ENCODE measurements around the gene ASB17. TPM values are rescaled to one million over a fixed set of nuclear protein-coding genes. Genes with fewer than 3 reads are reported as not detected.

ASB17 gene
- total RNA-seq, 2 donors from 2014 or later: not detected

- ATAC-seq (no peak), DNase-seq (no peak)
- Histone ChIP-seq H3K4me3 (no peak overlapping the region), H3K27ac (no peak overlapping the region), H3K27me3 (no peaks in the 10 kb centered on the region), H3K36me3 (replicated peaks in 1 of 2; ENCODE audit: insufficient read depth in 1 of 2, low read depth in 2 of 2) (no peaks in the 10 kb centered on the region), H3K4me1 (no peaks in the 10 kb centered on the region), H3K9me3 (no peaks in the 10 kb centered on the region)
- intact Hi-C loops (cut with DNase I): no loop called here
- WGBS, 2 donors: 58 to 68% methylated on average over 2 of the region's 2 CpGs
- TF ChIP-seq POLR2A (IDR thresholded peaks at IDR 0.05): no peak
Measured at GRCh38 chr1:75916834-75917233, 15.4 kb downstream of the ASB17 start.

DNA sequence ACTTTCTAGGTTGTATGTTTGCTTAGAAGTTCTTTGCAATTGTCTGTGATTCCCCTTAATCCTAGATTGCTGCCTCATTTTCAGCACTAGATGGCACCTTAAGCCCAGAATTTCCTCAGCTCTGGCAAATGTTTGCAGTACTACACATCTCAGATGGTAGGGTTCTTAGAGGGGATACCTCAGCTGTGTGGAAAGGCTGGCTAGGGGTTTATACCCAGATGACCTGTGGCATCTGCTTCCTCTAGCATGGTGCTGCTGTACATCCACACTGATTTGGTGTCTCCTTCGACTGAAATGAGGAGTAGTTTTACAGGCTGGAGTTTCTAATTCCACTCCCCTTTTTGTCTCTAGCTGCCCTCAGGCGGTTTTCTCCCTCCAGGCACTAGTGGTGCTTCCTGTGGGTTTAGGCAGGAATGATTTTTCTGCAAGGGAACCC lies 23.5 kb downstream of the ASB17 start:
- 19 to 26% methylated on average over 2 of the region's 2 CpGs for WGBS, 2 donors
- no peaks in the 10 kb centered on the region for H3K36me3 ChIP-seq (replicated peaks in 1 of 2; ENCODE audit: insufficient read depth in 1 of 2, low read depth in 2 of 2)
- DNase-seq: no peak
- no peak for TF ChIP-seq CTCF (IDR thresholded peaks at IDR 0.05)
- TF ChIP-seq POLR2A (IDR thresholded peaks at IDR 0.05): no peak
- no peaks in the 10 kb centered on the region for H3K27me3 ChIP-seq
- no peak overlapping the region for H3K27ac ChIP-seq
- no peaks in the 10 kb centered on the region for H3K4me1 ChIP-seq
- H3K9me3 ChIP-seq: no peaks in the 10 kb centered on the region
- no peak for ATAC-seq
- intact Hi-C loops (cut with DNase I): no loop called here
- no peak overlapping the region for H3K4me3 ChIP-seq

- 18 to 19% methylated on average over 1 of the region's 1 CpG for WGBS, 2 donors
Measured at GRCh38 chr1:75901371-75901770, 30.8 kb downstream of the ASB17 start.

GRCh38 chr1:75884437-75884836 lies 47.8 kb downstream of the ASB17 start:
- no peaks in the 10 kb centered on the region for H3K36me3 ChIP-seq (replicated peaks in 1 of 2; ENCODE audit: insufficient read depth in 1 of 2, low read depth in 2 of 2)
- H3K27ac ChIP-seq: no peak overlapping the region
- H3K4me3 ChIP-seq: no peak overlapping the region
- no peaks in the 10 kb centered on the region for H3K4me1 ChIP-seq
- 80 to 94% methylated on average over 1 of the region's 1 CpG for WGBS, 2 donors
- intact Hi-C loops (cut with DNase I): no loop called here
- TF ChIP-seq POLR2A (IDR thresholded peaks at IDR 0.05) (no peak), CTCF (IDR thresholded peaks at IDR 0.05) (no peak)
- DNase-seq (no peak), ATAC-seq (no peak)
- H3K27me3 ChIP-seq: no peaks in the 10 kb centered on the region
- H3K9me3 ChIP-seq: no peaks in the 10 kb centered on the region

More at GRCh38 chr1:75901371-75901770, 30.8 kb downstream of the ASB17 start:
- H3K27ac ChIP-seq: no peak overlapping the region
- H3K27me3 ChIP-seq: no peaks in the 10 kb centered on the region
- no peaks in the 10 kb centered on the region for H3K4me1 ChIP-seq
- DNase-seq (no peak), ATAC-seq (no peak)
- no peaks in the 10 kb centered on the region for H3K9me3 ChIP-seq
- H3K4me3 ChIP-seq: no peak overlapping the region
- TF ChIP-seq CTCF (IDR thresholded peaks at IDR 0.05) (no peak), POLR2A (IDR thresholded peaks at IDR 0.05) (no peak)
- H3K36me3 ChIP-seq (replicated peaks in 1 of 2; ENCODE audit: insufficient read depth in 1 of 2, low read depth in 2 of 2): no peaks in the 10 kb centered on the region
- intact Hi-C loops (cut with DNase I): no loop called here

GRCh38 chr1:75879985-75880384 lies 52.2 kb downstream of the ASB17 start:
- DNase-seq (no peak), ATAC-seq (no peak)
- no peak for TF ChIP-seq POLR2A (IDR thresholded peaks at IDR 0.05)
- no peak for TF ChIP-seq CTCF (IDR thresholded peaks at IDR 0.05)
- no peak overlapping the region for H3K27ac ChIP-seq
- intact Hi-C loops (cut with DNase I): no loop called here
- H3K9me3 ChIP-seq: peaks cover 0 to 3% (median 0%) of the 10 kb centered on the region in 3 donors
- H3K36me3 ChIP-seq (replicated peaks in 1 of 2; ENCODE audit: insufficient read depth in 1 of 2, low read depth in 2 of 2): no peaks in the 10 kb centered on the region
- no peaks in the 10 kb centered on the region for H3K4me1 ChIP-seq
- no peak overlapping the region for H3K4me3 ChIP-seq
- H3K27me3 ChIP-seq: no peaks in the 10 kb centered on the region
- WGBS, 2 donors: 55 to 63% methylated on average over 1 of the region's 1 CpG

All from body of pancreas (tissue), 4 donors.